Glomerular endothelial cell (primary cell): ENCODE results near the gene PREX1. TPM values are rescaled to one million over a fixed set of nuclear protein-coding genes. Genes with fewer than 3 reads are reported as not detected.
"Not testable (repeated sequence)": the region's sequence is repeated elsewhere in the genome, so short reads cannot be mapped to it uniquely, and the experiment has no call there.

Source experiments
- DNase-seq: peaks from one replicate; pipeline ENCODE4 v3.0.0-alpha.2; 2011; ENCODE audit warnings: low read depth, low spot score; ENCODE audit errors: extremely low read depth
- total RNA-seq: library from RNA; depleted of rRNA; stranded (reverse); fragments of >200 nt; gene quantifications from 2 replicates; pipeline ENCODE4 v1.2.3, GENCODE V29; 2015

Gene PREX1
- total RNA-seq, 1 donor from 2014 or later: 105 TPM

DNA sequence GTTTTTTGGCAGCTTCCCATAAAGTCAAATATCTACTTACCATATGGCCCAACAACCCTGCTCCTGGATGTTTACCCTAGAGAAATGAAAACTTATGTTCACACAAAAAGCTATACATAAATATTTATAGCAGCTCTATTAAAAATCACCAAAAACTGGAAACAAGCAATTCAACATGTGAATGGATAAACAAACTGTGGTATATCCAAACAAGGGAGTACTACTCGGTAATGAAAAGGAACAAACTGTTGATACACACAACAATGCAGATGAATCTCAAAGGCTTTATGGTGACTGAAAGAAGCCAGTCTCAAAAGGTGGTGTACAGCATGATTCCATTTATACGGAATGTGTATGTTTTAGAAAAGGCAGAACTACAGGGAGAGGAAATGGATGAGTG, 48.4 kb downstream of the PREX1 start:
- no peak for DNase-seq

DNA sequence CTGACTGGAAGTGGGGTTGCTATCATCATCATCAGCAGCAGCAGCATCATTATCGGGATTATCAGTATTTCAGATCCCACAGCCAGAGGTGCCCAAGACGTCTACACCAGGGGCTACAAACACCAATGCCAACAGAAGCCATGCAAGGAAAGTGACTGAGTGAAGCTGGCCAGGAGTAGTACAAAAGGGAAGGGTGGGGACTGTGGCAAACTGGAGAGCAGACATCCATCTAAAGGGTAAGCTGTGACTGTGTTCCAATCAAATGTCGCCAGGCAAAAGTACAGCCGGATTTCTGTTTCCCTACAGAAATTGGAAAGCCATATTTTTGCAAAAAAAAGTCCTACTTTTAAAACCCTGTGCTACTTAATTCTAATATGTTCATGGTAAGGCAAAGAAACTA, 50.0 kb downstream of the PREX1 start:
- DNase-seq: no peak

GRCh38 chr20:48777005-48777404, 50.8 kb downstream of the PREX1 start:
- no peak for DNase-seq

- DNase-seq: no peak
Measured at GRCh38 chr20:48776306-48776705, 51.5 kb downstream of the PREX1 start.

DNA sequence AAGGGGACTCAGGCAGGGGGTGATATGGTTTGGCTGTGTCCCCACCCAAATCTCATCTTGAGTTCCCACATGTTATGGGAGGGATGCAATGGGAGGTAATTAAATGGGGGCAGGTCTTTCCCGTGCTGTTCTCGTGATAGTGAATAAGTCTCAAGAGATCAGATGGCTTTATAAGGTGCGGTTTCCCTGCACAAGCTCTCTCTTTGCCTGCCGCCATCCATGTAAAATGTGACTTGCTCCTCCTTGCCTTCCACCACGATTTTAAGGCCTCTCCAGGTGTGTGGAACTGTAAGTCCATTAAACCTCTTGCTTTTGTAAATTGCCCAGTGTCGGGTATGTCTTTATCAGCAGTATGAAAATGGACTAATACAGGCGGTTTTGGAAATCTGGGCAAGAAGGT, 52.3 kb downstream of the PREX1 start:
- DNase-seq: not testable (repeated sequence)

- DNase-seq: no peak
Measured at GRCh38 chr20:48774696-48775095, 53.1 kb downstream of the PREX1 start.

DNA sequence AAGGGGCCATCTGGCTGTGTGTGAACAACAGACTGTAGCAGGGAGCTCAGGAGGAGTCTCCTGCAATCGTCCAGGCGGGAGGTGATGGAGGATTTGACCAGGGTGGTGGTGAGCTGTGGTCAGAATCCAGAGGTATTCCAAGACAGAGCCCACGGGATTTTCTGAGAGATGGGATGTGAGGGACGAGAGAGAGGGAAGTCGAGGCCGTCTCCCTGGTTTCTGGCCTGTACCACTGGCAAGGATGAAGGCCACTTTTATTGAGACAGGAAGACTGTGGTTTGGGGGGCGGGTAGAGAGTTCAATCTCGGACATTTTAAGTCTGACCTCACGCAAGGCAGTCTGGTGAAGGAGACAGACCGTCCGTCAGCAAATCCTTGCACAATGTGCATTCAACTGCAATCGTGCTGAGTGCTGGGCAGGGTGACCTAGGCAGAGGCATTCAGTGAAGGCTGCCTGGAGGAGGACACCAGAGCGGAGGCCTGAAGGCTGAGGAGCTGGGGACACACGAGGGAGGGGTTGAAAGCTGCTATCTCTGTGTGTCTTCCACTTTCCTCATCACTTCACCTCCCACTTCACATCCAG, 53.9 kb downstream of the PREX1 start:
- no peak for DNase-seq

GRCh38 chr20:48772183-48772976, 55.4 kb downstream of the PREX1 start:
- DNase-seq: no peak

- DNase-seq: no peak
Measured at GRCh38 chr20:48771542-48771941, 56.3 kb downstream of the PREX1 start.

GRCh38 chr20:48770700-48771442, 56.9 kb downstream of the PREX1 start:
- DNase-seq: no peak

GRCh38 chr20:48769069-48769983, 58.5 kb downstream of the PREX1 start:
- no peak for DNase-seq

DNA sequence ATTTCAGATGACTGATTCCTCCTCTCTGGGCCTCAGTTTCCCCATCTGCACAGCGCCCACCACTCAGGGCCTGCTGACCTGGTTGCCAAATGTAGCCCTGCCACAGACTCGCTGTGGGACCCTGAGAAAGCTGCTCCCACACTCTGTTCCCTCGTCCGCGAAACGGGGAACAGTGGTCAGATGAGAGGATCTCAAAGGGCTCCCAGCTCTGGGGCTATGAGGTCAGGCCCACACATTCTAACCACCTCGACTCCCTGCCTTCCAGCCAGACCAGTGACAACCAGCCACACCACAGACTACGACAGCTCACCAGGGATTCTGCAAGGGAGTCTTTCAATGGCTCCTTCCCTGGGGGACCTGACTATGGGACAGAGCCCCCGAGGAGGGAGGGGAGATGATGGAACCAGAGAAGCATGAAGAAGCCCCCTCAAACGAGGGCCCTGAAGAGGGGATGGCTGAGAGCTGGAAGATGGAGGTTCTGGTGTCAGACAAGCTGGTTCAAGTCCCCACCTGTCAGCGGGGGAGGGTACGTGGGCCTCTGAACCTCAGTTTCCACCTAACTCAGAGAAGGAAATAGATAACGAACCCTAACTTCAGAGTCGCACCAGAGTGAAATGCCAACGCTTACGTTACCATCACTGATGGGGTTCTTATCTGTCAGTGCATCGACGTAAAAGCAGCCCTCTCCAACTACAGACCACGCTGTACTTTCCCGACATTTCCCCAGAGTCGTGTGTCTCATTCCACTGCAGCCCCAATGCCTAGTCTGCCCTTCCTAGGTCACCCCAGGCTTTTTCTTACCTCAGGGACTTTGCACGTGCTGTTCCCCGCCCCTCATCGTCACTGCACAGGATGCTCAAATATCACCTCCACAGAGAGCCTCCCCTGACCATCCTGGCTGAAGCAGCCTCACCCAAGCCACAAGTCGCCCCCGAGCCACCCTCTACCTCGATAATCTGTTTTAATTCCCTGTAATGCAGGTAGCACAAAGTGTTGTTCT, 60.5 kb downstream of the PREX1 start:
- no peak for DNase-seq

DNA sequence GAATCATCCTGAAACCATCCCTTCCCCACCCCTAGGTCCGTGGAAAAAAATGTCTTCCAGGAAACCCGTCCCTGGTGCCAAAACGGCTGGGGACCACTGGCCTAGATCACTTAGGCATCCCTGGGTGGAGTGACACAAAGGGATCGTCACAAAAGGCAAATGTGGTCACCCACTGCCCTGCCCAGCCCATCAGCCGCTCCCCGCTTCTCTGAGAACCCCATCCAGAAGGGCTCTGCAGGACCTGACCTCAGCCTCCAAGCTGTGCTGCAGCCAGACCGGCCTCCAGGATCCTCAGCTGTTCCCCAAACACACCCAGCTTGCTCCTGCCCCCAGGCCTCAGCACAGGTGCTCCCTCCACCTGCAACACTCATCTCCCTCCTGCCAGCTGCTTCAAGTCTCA, 61.6 kb downstream of the PREX1 start:
- DNase-seq: no peak

DNA sequence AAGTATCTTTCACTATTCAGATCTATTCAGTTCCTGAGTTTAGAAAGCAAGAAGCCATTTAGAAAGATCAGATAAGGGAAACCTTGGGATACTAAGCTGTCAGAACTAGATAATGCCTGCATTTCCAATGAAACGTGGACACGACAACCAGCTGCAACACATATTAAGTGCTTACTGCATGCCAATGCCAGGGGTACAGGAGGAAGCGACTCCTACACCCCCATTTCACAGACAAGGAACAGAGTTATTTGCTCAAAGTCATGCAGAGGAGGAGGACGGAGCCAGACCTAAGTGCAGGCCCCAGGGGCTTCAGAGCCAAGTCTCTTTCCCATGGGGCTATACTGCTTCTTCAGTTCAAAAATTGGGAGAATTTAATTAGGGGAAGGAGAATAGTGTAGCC, 62.4 kb downstream of the PREX1 start:
- DNase-seq: no peak

GRCh38 chr20:48763216-48763914, 64.4 kb downstream of the PREX1 start:
- no peak for DNase-seq

DNA sequence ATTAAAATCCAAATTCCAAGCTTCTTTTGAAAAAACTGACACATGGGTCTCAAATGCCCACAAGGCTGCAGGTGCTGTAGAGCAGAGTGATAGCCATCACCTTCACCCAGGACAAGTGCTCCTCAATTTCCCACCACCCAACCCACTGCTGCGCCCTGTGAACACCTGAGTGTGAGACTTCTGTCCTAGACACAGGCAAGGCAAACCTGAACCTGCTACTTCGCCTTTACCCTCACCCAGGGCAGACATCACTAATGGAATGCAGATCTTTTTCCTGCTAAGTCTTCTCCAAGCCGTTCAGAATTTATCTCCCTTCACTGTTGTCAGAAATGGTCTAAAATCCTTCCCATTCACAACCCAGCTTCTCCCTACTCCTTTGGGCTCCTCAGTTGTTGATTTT, 65.9 kb downstream of the PREX1 start:
- DNase-seq: no peak

- no peak for DNase-seq
Measured at GRCh38 chr20:48761023-48761785, 66.6 kb downstream of the PREX1 start.

DNA sequence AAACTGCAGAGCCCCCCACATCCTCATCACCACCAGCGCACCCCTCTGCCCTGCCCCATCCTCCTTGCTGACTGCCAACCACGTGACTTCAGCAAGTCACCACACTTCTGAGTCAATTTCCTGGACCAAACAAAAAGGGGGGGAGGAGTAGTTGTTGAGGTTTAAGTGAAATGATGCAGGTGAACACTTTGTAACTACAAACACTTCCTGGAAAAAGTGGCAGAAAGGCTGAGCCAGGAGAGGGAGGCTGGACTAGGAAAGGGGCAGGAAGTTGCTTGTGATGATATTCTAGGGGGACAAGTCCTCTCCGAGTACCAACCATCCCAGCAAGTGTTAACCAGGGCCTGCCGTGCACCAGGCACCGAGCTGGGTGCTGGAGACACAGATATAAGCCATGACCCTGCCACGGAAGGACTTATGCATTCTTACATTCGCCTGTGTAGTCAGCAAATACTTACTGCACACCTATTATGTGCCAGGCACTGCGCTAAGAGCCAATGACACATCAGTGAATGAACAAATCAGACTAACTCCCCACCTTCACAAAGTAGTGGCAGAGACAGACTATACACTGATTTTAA, 67.3 kb downstream of the PREX1 start:
- DNase-seq: peak; percentile 58
